B cell (primary cell): ENCODE measurements around the gene PRTN3. TPM values are rescaled to one million over a fixed set of nuclear protein-coding genes. Genes with fewer than 3 reads are reported as not detected.

Experiments used
- ATAC-seq: fragments of 200-7000 bp; cut with Tn5 transposase; one replicate; pipeline ENCODE4 v1.10.0; 2021; ENCODE audit warnings: low read depth, mild to moderate bottlenecking, moderate number of reproducible peaks, moderate library complexity
- CTCF ChIA-PET: fragments of 350-600 bp; sonication (Branson Sonifier 250); formaldehyde crosslinking; loops from one replicate; lab custom pipeline; 2021; ENCODE audit warnings: antibody characterized with exemption, inconsistent platforms; lab: Charles Lee
- POLR2A ChIA-PET: fragments of 350-600 bp; sonication (Branson Sonifier 250); formaldehyde crosslinking; loops from one replicate; lab custom pipeline; 2021; ENCODE audit warnings: antibody characterized with exemption; lab: Charles Lee
- DNase-seq: peaks from one replicate; pipeline ENCODE4 v3.0.0; 2013
- H2AFZ ChIP-seq: 2 replicates; pipeline ENCODE4 v1.6.1; 2012; ENCODE audit warnings: mild to moderate bottlenecking, low read depth, low read length; ENCODE audit not compliant: insufficient read depth, poor library complexity, severe bottlenecking
- H3K27ac ChIP-seq, 2 donors: 1 replicate in 1 of 2; 2 replicates in 1 of 2; pipeline ENCODE4 v1.5.1; 2012 to 2013; ENCODE audit warnings: low read length in 2 of 2, mild to moderate bottlenecking in 2 of 2, moderate library complexity in 1 of 2
- H3K27me3 ChIP-seq, 4 experiments: fragments of 200-600 bp in 1 of 4; sonication (generic) in 1 of 4; replicated peaks in 1 of 4; 1 replicate in 2 of 4; 2 replicates in 2 of 4; pipeline versions ENCODE4 v1.6.1 to v1.7.0; 2013 to 2016; ENCODE audit warnings: low read length in 3 of 4, mild to moderate bottlenecking in 2 of 4, mixed read lengths in 1 of 4, moderate library complexity in 1 of 4; ENCODE audit not compliant: insufficient read depth in 4 of 4, control insufficient read depth in 3 of 4; ENCODE audit errors: control extremely low read depth in 1 of 4
- H3K36me3 ChIP-seq, 2 experiments: replicated peaks in 1 of 2; 1 replicate in 1 of 2; 2 replicates in 1 of 2; pipeline versions ENCODE4 v1.6.1 to v1.7.1; 2013; ENCODE audit warnings: low read length in 1 of 2; ENCODE audit not compliant: insufficient read depth in 2 of 2, control insufficient read depth in 1 of 2; ENCODE audit errors: control extremely low read depth in 1 of 2, extremely low read depth in 1 of 2
- H3K4me1 ChIP-seq, 2 donors: fragments of 200-600 bp in 1 of 2; sonication (generic) in 1 of 2; 1 replicate in 1 of 2; 2 replicates in 1 of 2; pipeline versions ENCODE4 v1.5.1 to v1.6.1; 2013 to 2017; ENCODE audit warnings: low read length in 2 of 2; ENCODE audit not compliant: control insufficient read depth in 2 of 2, insufficient read depth in 2 of 2
- H3K4me2 ChIP-seq: replicated peaks from 2 replicates; pipeline ENCODE3; 2012; ENCODE audit warnings: mild to moderate bottlenecking, low read depth, low read length; ENCODE audit not compliant: poor library complexity, severe bottlenecking
- H3K4me3 ChIP-seq, 5 experiments: fragments of 200-600 bp in 1 of 5; sonication (generic) in 1 of 5; 1 replicate in 3 of 5; 2 replicates in 2 of 5; pipeline versions ENCODE4 v1.5.1 to v1.7.0; 2011 to 2016; ENCODE audit warnings: low read length in 4 of 5, mild to moderate bottlenecking in 4 of 5, low read depth in 2 of 5, control low read depth in 1 of 5, moderate library complexity in 1 of 5; ENCODE audit not compliant: insufficient read depth in 1 of 5; ENCODE audit errors: control extremely low read depth in 1 of 5, extremely low read depth in 1 of 5
- H3K79me2 ChIP-seq: fragments of 200-600 bp; sonication (generic); one replicate; pipeline ENCODE4 v1.6.0; 2016; ENCODE audit warnings: low read length; ENCODE audit not compliant: control insufficient read depth, insufficient read depth
- H3K9ac ChIP-seq: fragments of 200-600 bp; sonication (generic); 2 replicates; pipeline ENCODE4 v1.6.1; 2017; ENCODE audit warnings: mild to moderate bottlenecking, low read length, moderate library complexity
- H3K9me3 ChIP-seq, 3 donors: one replicate each; pipeline versions ENCODE4 v1.6.1 to v1.7.1; 2013; ENCODE audit warnings: low read length in 2 of 3; ENCODE audit not compliant: control insufficient read depth in 2 of 3, insufficient read depth in 1 of 3; ENCODE audit errors: control extremely low read depth in 1 of 3
- H4K20me1 ChIP-seq: 2 replicates; pipeline ENCODE4 v1.6.0; 2012; ENCODE audit warnings: mild to moderate bottlenecking, low read length; ENCODE audit not compliant: insufficient read depth, control insufficient read depth, poor library complexity, severe bottlenecking
- H3K27ac Mint-ChIP-seq: one replicate; pipeline ENCODE4 v1.8.0; 2021; ENCODE audit warnings: mixed read lengths
- H3K27me3 Mint-ChIP-seq: one replicate; pipeline ENCODE4 v1.8.0; 2021; ENCODE audit warnings: mixed read lengths
- H3K4me1 Mint-ChIP-seq: one replicate; pipeline ENCODE4 v1.8.0; 2021; ENCODE audit warnings: mixed read lengths
- H3K4me3 Mint-ChIP-seq: one replicate; pipeline ENCODE4 v1.8.0; 2021; ENCODE audit warnings: mixed read lengths
- H3K9me3 Mint-ChIP-seq: one replicate; pipeline ENCODE4 v1.8.0; 2022; ENCODE audit warnings: mixed read lengths; ENCODE audit not compliant: insufficient read depth
- EZH2 ChIP-seq: IDR thresholded peaks from 2 replicates; pipeline ENCODE4 v1.6.1; 2012; ENCODE audit warnings: borderline replicate concordance, low read depth, mild to moderate bottlenecking, moderate library complexity, low read length; ENCODE audit not compliant: insufficient read depth, poor library complexity, severe bottlenecking
- WGBS: methylation state at CpG from one replicate; pipeline ENCODE4 v1.1.5; 2013; ENCODE audit warnings: missing lambda C conversion rate; ENCODE audit not compliant: insufficient coverage; 5-methylcytosine and 5-hydroxymethylcytosine counted together
- intact Hi-C: fragments of 100-400 bp; cut with micrococcal nuclease; formaldehyde crosslinking; loops from one replicate; pipeline ENCODE4 v1.10.0; 2022
- polyA plus RNA-seq: library from polyadenylated mRNA; depleted of rRNA; stranded (reverse); fragments of >200 nt; gene quantifications from 2 replicates; pipeline ENCODE4 v1.2.3, GENCODE V29; 2012
- total RNA-seq, 2 donors: library from RNA; stranded (reverse); fragments of 120-200 nt in 1 of 2; gene quantifications; 1 replicate in 1 of 2; 2 replicates in 1 of 2; pipeline versions ENCODE4 v1.2.3 to v1.2.4, GENCODE V29; 2013 to 2022
- TF ChIP-seq, protein P1 (sequence below): fragments of 200-600 bp; IDR thresholded peaks from one replicate; pipeline ENCODE4 v1.8.0; 2022; ENCODE audit warnings: antibody characterized with exemption, mild to moderate bottlenecking

Gene PRTN3
- total and polyA plus RNA-seq, 2 donors (not counting 1 experiment from before 2014, with no cell fraction given): not detected

DNA sequence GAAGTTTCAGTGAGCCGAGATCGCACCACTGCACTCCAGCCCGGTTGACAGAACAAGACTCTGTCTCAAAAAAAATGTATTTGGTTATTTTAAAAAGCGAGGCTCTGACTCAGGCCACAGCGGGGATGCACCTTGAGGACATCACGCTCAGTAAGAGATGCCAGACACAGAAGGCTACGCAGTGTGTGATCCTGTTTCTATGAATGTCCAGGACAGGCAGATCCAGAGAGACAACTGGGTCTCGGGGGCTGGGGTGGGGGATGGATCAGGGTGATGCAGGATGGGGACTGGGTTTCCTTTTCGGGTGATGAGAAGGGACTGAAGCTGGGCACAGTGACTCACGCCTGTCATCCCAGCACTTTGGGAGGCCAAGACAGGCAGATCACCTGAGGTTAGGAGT is 46.8 kb downstream of the PRTN3 start:
- Histone ChIP-seq H3K27me3 (no peaks in the 10 kb centered on the region), H3K4me3 (no peak overlapping the region), H3K79me2 (peaks cover 58% of the 10 kb centered on the region), H3K9me3 (no peaks in the 10 kb centered on the region), H3K36me3 (peaks cover 0 to 58% of the 10 kb centered on the region in 2 experiments), H2AFZ (no peak overlapping the region), H3K4me1 (peaks cover 5 to 32% of the 10 kb centered on the region in 2 donors), H3K27ac (no peak overlapping the region), H3K4me2 (no peak overlapping the region), H4K20me1 (peaks cover 35% of the 10 kb centered on the region), H3K9ac (no peak overlapping the region)
- DNase-seq (no peak), ATAC-seq (no peak)
- WGBS: 99% methylated on average over 8 of the region's 10 CpGs
- POLR2A ChIA-PET: no interaction called here
- H3K27ac Mint-ChIP-seq: no peak overlapping the region
- TF ChIP-seq, protein P1, sequence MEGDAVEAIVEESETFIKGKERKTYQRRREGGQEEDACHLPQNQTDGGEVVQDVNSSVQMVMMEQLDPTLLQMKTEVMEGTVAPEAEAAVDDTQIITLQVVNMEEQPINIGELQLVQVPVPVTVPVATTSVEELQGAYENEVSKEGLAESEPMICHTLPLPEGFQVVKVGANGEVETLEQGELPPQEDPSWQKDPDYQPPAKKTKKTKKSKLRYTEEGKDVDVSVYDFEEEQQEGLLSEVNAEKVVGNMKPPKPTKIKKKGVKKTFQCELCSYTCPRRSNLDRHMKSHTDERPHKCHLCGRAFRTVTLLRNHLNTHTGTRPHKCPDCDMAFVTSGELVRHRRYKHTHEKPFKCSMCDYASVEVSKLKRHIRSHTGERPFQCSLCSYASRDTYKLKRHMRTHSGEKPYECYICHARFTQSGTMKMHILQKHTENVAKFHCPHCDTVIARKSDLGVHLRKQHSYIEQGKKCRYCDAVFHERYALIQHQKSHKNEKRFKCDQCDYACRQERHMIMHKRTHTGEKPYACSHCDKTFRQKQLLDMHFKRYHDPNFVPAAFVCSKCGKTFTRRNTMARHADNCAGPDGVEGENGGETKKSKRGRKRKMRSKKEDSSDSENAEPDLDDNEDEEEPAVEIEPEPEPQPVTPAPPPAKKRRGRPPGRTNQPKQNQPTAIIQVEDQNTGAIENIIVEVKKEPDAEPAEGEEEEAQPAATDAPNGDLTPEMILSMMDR: no peak
- no peak for TF ChIP-seq EZH2
- intact Hi-C loops: no loop called here
- H3K9me3 Mint-ChIP-seq: no peaks in the 10 kb centered on the region
- CTCF ChIA-PET: no interaction called here
- no peak overlapping the region for H3K4me3 Mint-ChIP-seq
- peaks cover 8% of the 10 kb centered on the region for H3K4me1 Mint-ChIP-seq
- no peaks in the 10 kb centered on the region for H3K27me3 Mint-ChIP-seq

DNA sequence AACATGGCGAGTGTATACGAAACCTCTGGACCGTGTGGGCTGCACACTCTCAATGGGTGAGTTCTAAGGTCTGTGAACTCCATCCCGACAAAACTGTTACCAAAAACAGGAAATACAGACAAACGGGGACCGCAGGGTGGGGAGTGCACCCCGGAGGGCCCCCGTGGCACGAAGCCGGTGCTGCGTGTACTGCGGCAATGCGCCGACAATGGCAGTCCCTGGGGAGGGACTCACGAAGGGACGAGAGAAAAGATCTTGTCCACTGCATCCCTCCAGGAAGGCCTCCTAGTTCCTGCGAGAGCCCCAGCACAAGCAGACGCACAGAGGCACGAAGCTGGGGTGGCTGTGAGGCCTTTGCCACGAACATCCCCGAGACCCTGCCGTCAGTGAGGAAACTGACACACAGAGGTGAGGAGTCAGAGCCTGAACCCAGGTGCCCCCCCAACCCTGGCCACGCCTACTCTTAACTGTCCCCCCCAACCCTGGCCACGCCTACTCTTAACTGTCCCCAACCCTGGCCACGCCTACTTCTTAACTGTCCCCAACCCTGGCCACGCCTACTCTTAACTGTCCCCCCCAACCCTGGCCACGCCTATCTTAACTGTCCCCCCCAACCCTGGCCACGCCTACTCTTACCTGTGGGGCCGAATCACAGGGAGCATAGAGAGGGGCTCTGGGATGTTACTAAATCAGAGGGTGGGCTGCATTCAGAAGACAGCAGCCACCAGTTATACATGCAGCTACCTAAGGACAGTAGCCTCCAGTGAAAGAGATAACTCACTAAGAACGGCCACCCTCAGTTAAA is 48.0 kb downstream of the PRTN3 start:
- CTCF ChIA-PET: no interaction called here
- Mint-ChIP-seq H3K27me3 (no peaks in the 10 kb centered on the region), H3K4me3 (no peak overlapping the region), H3K4me1 (peaks cover 14% of the 10 kb centered on the region), H3K27ac (no peak overlapping the region), H3K9me3 (no peaks in the 10 kb centered on the region)
- Histone ChIP-seq H3K36me3 (peaks cover 0 to 50% of the 10 kb centered on the region in 2 experiments), H2AFZ (no peak overlapping the region), H3K4me3 (peak overlapping the region in 1 of 5 experiments; percentile 21), H4K20me1 (peaks cover 34% of the 10 kb centered on the region), H3K4me1 (peaks cover 5 to 37% of the 10 kb centered on the region in 2 donors), H3K27ac (peak overlapping the region in 1 of 2 donors; percentile 48), H3K9ac (no peak overlapping the region), H3K79me2 (peaks cover 52% of the 10 kb centered on the region), H3K4me2 (peak overlapping the region; percentile 35), H3K9me3 (no peaks in the 10 kb centered on the region), H3K27me3 (no peaks in the 10 kb centered on the region)
- DNase-seq (peak; percentile 75), ATAC-seq (no peak)
- WGBS: 93% methylated on average over 26 of the region's 30 CpGs
- intact Hi-C loops: no loop called here
- TF ChIP-seq, protein P1: no peak
- no peak for TF ChIP-seq EZH2
- POLR2A ChIA-PET: interaction anchor here (1.3 kb wide), 1 partner anchor 21 kb away, joined by 3 read pairs; no protein-coding TSS in a partner anchor
